Breast epithelium (tissue), 4 donors: Measurements from ENCODE around the gene TPCN2. TPM values are rescaled to one million over a fixed set of nuclear protein-coding genes. Genes with fewer than 3 reads are reported as not detected.

Experiments used
- DNase-seq, 2 donors: peaks; one replicate each; pipeline ENCODE4 v3.0.0-alpha.2; 2019; ENCODE audit warnings: low spot score in 2 of 2
- H3K27ac ChIP-seq, 2 donors: fragments of 200-600 bp; sonication (generic) in 1 of 2; one replicate each; pipeline ENCODE4 v1.5.1; 2016 to 2019; ENCODE audit warnings: mild to moderate bottlenecking in 1 of 2
- H3K27me3 ChIP-seq, 2 donors: fragments of 200-600 bp; sonication (generic) in 1 of 2; one replicate each; pipeline versions ENCODE4 v1.5.1 to v1.6.0; 2017 to 2019; ENCODE audit warnings: control low read depth in 1 of 2, mild to moderate bottlenecking in 1 of 2
- H3K36me3 ChIP-seq: fragments of 200-600 bp; one replicate; pipeline ENCODE4 v1.5.1; 2019
- H3K4me1 ChIP-seq, 2 donors: fragments of 200-600 bp; sonication (generic); one replicate each; pipeline ENCODE4 v1.5.1; 2016 to 2019; ENCODE audit warnings: control low read depth in 1 of 2
- H3K4me3 ChIP-seq, 3 donors: fragments of 200-600 bp; sonication (generic); 1 replicate in 2 of 3; 2 replicates in 1 of 3; pipeline ENCODE4 v1.5.1; 2016 to 2019; ENCODE audit warnings: mild to moderate bottlenecking in 3 of 3, moderate library complexity in 2 of 3
- H3K9me3 ChIP-seq, 2 donors: fragments of 200-600 bp; sonication (generic) in 1 of 2; one replicate each; pipeline ENCODE4 v1.5.1; 2016 to 2019; ENCODE audit warnings: control low read depth in 1 of 2
- CTCF ChIP-seq, 3 donors: fragments of 450-650 bp; IDR thresholded peaks; one replicate each; pipeline ENCODE4 v1.5.1; 2016 to 2017; ENCODE audit warnings: antibody characterized with exemption in 3 of 3, mild to moderate bottlenecking in 3 of 3, moderate library complexity in 3 of 3
- POLR2A ChIP-seq: fragments of 450-650 bp; IDR thresholded peaks from one replicate; pipeline ENCODE4 v1.6.1; 2016; ENCODE audit warnings: antibody characterized with exemption, mild to moderate bottlenecking, moderate library complexity
- POLR2AphosphoS5 ChIP-seq, 3 donors: sonication (generic); formaldehyde crosslinking; IDR thresholded peaks; one replicate each; pipeline ENCODE4 v1.6.1; 2017; ENCODE audit warnings: antibody characterized with exemption in 3 of 3
- intact Hi-C: fragments of 100-400 bp; cut with DNase I; formaldehyde crosslinking; loops from one replicate; pipeline ENCODE4 v1.15.1; 2023; ENCODE audit warnings: low total_unique reads
- total RNA-seq, 3 donors: library from RNA; depleted of rRNA; stranded (reverse); fragments of >200 nt; gene quantifications; one replicate each; pipeline ENCODE4 v1.1.0, GENCODE V29; 2016

TPCN2 gene
- total RNA-seq, 3 donors from 2014 or later, result 13.0 to 18.0 (median 13.8) TPM

GRCh38 chr11:69140635-69141034, 91.9 kb downstream of the TPCN2 start:
- TF ChIP-seq POLR2A (no peak), POLR2AphosphoS5 (IDR thresholded peaks at IDR 0.05) (no peak), CTCF (IDR thresholded peaks at IDR 0.05) (no peak)
- Histone ChIP-seq H3K27ac (no peak overlapping the region), H3K36me3 (no peaks in the 10 kb centered on the region), H3K27me3 (no peaks in the 10 kb centered on the region), H3K4me1 (no peaks in the 10 kb centered on the region), H3K4me3 (no peak overlapping the region), H3K9me3 (peaks cover 5 to 6% of the 10 kb centered on the region in 2 donors)
- no peak for DNase-seq
- intact Hi-C loops, result no loop called here

GRCh38 chr11:69141742-69142141, 93.0 kb downstream of the TPCN2 start:
- no peaks in the 10 kb centered on the region for H3K36me3 ChIP-seq
- no peaks in the 10 kb centered on the region for H3K27me3 ChIP-seq
- intact Hi-C loops, result no loop called here
- H3K9me3 ChIP-seq, result peaks cover 9 to 17% of the 10 kb centered on the region in 2 donors
- no peak for DNase-seq
- no peak overlapping the region for H3K27ac ChIP-seq
- H3K4me1 ChIP-seq, result no peaks in the 10 kb centered on the region
- TF ChIP-seq POLR2A (no peak), POLR2AphosphoS5 (IDR thresholded peaks at IDR 0.05) (no peak), CTCF (IDR thresholded peaks at IDR 0.05) (no peak)
- H3K4me3 ChIP-seq, result no peak overlapping the region

- Histone ChIP-seq H3K36me3 (no peaks in the 10 kb centered on the region), H3K4me3 (no peak overlapping the region), H3K9me3 (peaks cover 16 to 23% of the 10 kb centered on the region in 2 donors), H3K27ac (no peak overlapping the region), H3K4me1 (no peaks in the 10 kb centered on the region), H3K27me3 (no peaks in the 10 kb centered on the region)
- no peak for TF ChIP-seq POLR2A
- TF ChIP-seq CTCF (IDR thresholded peaks at IDR 0.05), result no peak
- no peak for TF ChIP-seq POLR2AphosphoS5 (IDR thresholded peaks at IDR 0.05)
- DNase-seq, result no peak
- intact Hi-C loops, result no loop called here
These were observed 94.2 kb downstream of the TPCN2 start for GRCh38 chr11:69142895-69143294.

- no peaks in the 10 kb centered on the region for H3K36me3 ChIP-seq
- DNase-seq, result no peak
These were observed 95.8 kb downstream of the TPCN2 start for GRCh38 chr11:69144316-69145049.

More at GRCh38 chr11:69144316-69145049, 95.8 kb downstream of the TPCN2 start:
- Histone ChIP-seq H3K4me3 (no peak overlapping the region), H3K27ac (no peak overlapping the region), H3K9me3 (peaks cover 16 to 23% of the 10 kb centered on the region in 2 donors), H3K27me3 (no peaks in the 10 kb centered on the region), H3K4me1 (no peaks in the 10 kb centered on the region)
- TF ChIP-seq POLR2A (no peak), CTCF (IDR thresholded peaks at IDR 0.05) (no peak), POLR2AphosphoS5 (IDR thresholded peaks at IDR 0.05) (no peak)
- intact Hi-C loops, result no loop called here
